Prostate gland (tissue), 2 donors: Measurements from ENCODE around the gene PPP1R1B. TPM values are rescaled to one million over a fixed set of nuclear protein-coding genes. Genes with fewer than 3 reads are reported as not detected.

Experiments used
- DNase-seq: peaks from one replicate; pipeline ENCODE4 v3.0.0-alpha.2; 2019; ENCODE audit warnings: low spot score
- H3K27ac ChIP-seq, 2 donors: fragments of 200-600 bp; sonication (generic); 2 replicates each; pipeline ENCODE4 v1.5.1; 2017 to 2019
- H3K27me3 ChIP-seq: fragments of 200-600 bp; sonication (generic); replicated peaks from 2 replicates; pipeline ENCODE4 v1.5.1; 2019; ENCODE audit not compliant: insufficient read depth
- H3K36me3 ChIP-seq, 2 donors: fragments of 200-600 bp; sonication (generic); 1 replicate in 1 of 2; 2 replicates in 1 of 2; pipeline versions ENCODE4 v1.5.1 to v1.8.1; 2017 to 2019
- H3K4me1 ChIP-seq: fragments of 200-600 bp; sonication (generic); replicated peaks from 2 replicates; pipeline ENCODE4 v1.5.1; 2019
- H3K4me3 ChIP-seq, 2 donors: fragments of 200-600 bp; sonication (generic); 2 replicates each; pipeline ENCODE4 v1.5.1; 2017 to 2019
- H3K9me3 ChIP-seq: fragments of 200-600 bp; sonication (generic); 2 replicates; pipeline ENCODE4 v1.5.1; 2017
- POLR2A ChIP-seq: fragments of 450-650 bp; IDR thresholded peaks from one replicate; pipeline ENCODE4 v1.6.1; 2016; ENCODE audit warnings: antibody characterized with exemption, mild to moderate bottlenecking
- POLR2AphosphoS5 ChIP-seq: sonication (generic); formaldehyde crosslinking; IDR thresholded peaks from one replicate; pipeline ENCODE4 v1.6.1; 2017; ENCODE audit warnings: antibody characterized with exemption
- WGBS: methylation state at CpG from one replicate; pipeline ENCODE4 v1.1.5; 2018; 5-methylcytosine and 5-hydroxymethylcytosine counted together
- intact Hi-C: fragments of 100-400 bp; cut with DNase I; formaldehyde crosslinking; loops from one replicate; pipeline ENCODE4 v1.14.2; 2022
- total RNA-seq, 2 donors: library from RNA; depleted of rRNA; stranded (reverse); fragments of >200 nt; gene quantifications; one replicate each; pipeline ENCODE4 v1.1.0, GENCODE V29; 2016
- TF ChIP-seq, protein P1 (sequence below), 4 experiments: fragments of 200-600 bp in 2 of 4; fragments of 450-650 bp in 2 of 4; sonication (generic) in 2 of 4; IDR thresholded peaks; 1 replicate in 3 of 4; 2 replicates in 1 of 4; pipeline ENCODE4 v1.5.1; 2016 to 2019; ENCODE audit warnings: antibody characterized with exemption in 4 of 4, mild to moderate bottlenecking in 2 of 4, moderate library complexity in 2 of 4

The PPP1R1B gene
- total RNA-seq, 2 donors from 2014 or later = 69.0 to 108 TPM

DNA sequence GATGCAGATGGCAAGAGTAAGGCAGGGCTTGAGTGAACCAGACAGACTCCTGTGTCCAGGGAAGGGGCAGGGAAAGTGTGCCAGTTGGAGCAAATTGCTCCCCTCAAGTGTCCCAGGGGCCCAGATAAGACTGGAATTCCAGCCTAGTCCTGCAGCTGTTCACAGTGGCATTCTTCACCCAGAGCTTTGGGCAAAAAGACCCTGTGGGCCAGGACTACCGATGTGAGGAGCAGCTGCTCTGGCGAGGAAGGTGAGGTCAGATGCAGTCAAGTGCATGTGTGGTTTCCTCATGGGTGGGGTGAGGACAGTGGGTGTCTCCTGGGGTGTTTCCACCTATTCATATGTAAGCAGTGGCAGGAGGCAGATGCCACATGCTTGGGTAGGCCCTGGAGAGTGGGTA is 33.4 kb upstream of the PPP1R1B start:
- H3K9me3 ChIP-seq = no peaks in the 10 kb centered on the region
- no peaks in the 10 kb centered on the region for H3K4me1 ChIP-seq
- peaks cover 24% of the 10 kb centered on the region for H3K27me3 ChIP-seq
- H3K27ac ChIP-seq = no peak overlapping the region
- no peaks in the 10 kb centered on the region for H3K36me3 ChIP-seq
- intact Hi-C loops = no loop called here
- TF ChIP-seq POLR2A (no peak), POLR2AphosphoS5 (no peak)
- TF ChIP-seq, protein P1, sequence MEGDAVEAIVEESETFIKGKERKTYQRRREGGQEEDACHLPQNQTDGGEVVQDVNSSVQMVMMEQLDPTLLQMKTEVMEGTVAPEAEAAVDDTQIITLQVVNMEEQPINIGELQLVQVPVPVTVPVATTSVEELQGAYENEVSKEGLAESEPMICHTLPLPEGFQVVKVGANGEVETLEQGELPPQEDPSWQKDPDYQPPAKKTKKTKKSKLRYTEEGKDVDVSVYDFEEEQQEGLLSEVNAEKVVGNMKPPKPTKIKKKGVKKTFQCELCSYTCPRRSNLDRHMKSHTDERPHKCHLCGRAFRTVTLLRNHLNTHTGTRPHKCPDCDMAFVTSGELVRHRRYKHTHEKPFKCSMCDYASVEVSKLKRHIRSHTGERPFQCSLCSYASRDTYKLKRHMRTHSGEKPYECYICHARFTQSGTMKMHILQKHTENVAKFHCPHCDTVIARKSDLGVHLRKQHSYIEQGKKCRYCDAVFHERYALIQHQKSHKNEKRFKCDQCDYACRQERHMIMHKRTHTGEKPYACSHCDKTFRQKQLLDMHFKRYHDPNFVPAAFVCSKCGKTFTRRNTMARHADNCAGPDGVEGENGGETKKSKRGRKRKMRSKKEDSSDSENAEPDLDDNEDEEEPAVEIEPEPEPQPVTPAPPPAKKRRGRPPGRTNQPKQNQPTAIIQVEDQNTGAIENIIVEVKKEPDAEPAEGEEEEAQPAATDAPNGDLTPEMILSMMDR (IDR thresholded peaks at IDR 0.05) = no peak
- no peak overlapping the region for H3K4me3 ChIP-seq
- DNase-seq = no peak
- 76% methylated on average over 2 of the region's 2 CpGs for WGBS

DNA sequence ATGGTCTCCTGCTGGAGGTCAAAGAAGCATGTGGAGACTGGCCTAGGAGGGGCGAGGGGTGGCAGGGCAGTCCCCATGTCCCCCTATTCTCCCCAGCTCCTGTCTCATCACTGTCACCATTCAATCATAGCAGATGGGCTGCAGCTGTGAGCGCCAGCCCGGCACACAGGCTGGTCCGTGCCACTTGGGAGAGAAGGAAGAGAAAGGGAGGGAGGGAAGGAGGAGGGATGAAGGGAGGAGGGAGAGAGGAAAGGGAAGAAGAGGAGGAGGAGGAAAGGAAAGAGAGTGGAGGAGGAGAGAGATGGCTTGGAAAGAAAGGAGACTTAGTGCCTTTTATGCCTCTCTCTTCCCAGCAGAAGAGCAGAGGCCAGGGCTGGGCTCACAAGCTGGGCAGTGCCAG is 31.5 kb upstream of the PPP1R1B start:
- intact Hi-C loops = no loop called here
- no peaks in the 10 kb centered on the region for H3K36me3 ChIP-seq
- H3K9me3 ChIP-seq = no peaks in the 10 kb centered on the region
- H3K27me3 ChIP-seq = peaks cover 35% of the 10 kb centered on the region
- no peaks in the 10 kb centered on the region for H3K4me1 ChIP-seq
- no peak overlapping the region for H3K4me3 ChIP-seq
- TF ChIP-seq, protein P1 (IDR thresholded peaks at IDR 0.05) = no peak
- TF ChIP-seq POLR2A (no peak), POLR2AphosphoS5 (no peak)
- no peak for DNase-seq
- 14% methylated on average over 4 of the region's 4 CpGs for WGBS
- no peak overlapping the region for H3K27ac ChIP-seq

DNA sequence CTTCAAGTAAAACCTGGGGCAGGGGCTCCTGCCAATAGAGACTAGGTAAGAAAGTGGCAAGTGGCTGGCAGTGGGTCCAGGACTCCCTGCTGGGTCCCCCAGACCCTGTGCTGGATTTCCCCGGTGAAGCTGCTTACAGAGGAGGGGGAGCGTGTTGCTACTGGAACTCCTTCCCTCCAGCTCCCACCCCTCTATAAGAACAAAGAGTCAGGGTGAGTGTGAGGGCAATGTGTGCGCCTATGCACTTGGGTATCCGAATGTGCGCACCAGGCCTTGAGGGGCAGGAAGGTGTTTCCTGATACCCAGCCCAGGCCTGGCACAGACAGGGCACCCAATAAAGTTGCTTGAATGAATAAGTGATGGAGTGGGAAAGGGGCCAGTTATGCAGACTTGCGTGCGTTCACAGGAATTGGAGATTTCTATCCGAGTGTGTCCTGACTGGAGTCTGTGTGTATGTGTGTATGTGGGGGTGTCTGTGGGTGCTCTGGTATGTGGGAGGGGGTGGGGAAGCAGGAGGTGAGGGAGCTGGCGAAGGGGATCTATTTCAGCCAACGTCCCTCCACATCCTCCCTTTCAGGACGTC is 30.7 kb upstream of the PPP1R1B start:
- intact Hi-C loops = no loop called here
- Histone ChIP-seq H3K27ac (no peak overlapping the region), H3K27me3 (peaks cover 37% of the 10 kb centered on the region), H3K4me1 (no peaks in the 10 kb centered on the region), H3K36me3 (no peaks in the 10 kb centered on the region), H3K4me3 (no peak overlapping the region), H3K9me3 (no peaks in the 10 kb centered on the region)
- no peak for TF ChIP-seq POLR2A
- no peak for TF ChIP-seq POLR2AphosphoS5
- TF ChIP-seq, protein P1 (IDR thresholded peaks at IDR 0.05) = no peak
- 11% methylated on average over 11 of the region's 11 CpGs for WGBS
- no peak for DNase-seq

DNA sequence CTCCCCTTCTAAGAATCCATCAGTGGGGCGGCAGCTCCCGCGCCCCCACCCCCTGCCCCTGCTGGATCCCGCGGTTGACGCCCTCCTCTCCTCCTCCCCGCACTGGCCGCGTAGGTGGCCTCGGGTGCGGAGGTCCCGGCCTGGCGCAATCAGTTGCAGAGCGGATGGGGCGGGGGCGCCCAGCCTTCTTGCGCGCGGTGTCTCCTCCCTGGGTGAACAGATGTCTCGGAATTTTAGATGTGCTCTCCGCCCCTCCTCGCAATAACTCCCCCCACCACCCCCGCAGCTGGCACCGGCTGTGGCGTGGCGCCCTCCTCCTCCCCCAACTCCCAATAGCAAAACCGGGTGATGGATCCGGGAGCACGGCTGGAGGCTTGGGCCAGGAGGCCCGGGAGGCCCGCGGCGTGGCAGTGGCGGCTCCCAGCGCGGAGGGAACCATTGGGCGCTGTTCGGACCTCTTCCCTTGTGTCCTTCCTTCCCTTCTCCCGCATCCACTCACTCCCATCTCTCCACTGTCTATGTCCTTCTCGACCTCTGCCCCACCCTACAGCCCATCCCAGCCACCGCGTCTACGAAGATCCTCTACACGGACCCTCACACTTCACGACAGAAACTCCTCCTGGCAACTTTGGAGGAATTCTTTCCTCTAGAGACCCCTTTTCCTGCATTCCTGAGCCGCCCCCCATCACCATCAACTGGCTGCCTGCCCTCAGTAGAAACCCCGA is 30.0 kb upstream of the PPP1R1B start:
- H3K4me3 ChIP-seq = no peak overlapping the region
- no peaks in the 10 kb centered on the region for H3K36me3 ChIP-seq
- H3K9me3 ChIP-seq = no peaks in the 10 kb centered on the region
- H3K4me1 ChIP-seq = no peaks in the 10 kb centered on the region
- H3K27ac ChIP-seq = no peak overlapping the region
- WGBS = 3% methylated on average over 47 of the region's 47 CpGs
- intact Hi-C loops = no loop called here
- H3K27me3 ChIP-seq = peaks cover 37% of the 10 kb centered on the region
- no peak for DNase-seq
- TF ChIP-seq POLR2AphosphoS5 = no peak
- TF ChIP-seq, protein P1 (IDR thresholded peaks at IDR 0.05) = no peak
- TF ChIP-seq POLR2A = no peak
